ENCODE data around the gene ALOX5.
A peak's percentile ranks its signal among the peaks of the same experiment; 100 is the strongest.
"Not testable (repeated sequence)": the region's sequence is repeated elsewhere in the genome, so short reads cannot be mapped to it uniquely, and the experiment has no call there.

ALOX5 gene

DNA sequence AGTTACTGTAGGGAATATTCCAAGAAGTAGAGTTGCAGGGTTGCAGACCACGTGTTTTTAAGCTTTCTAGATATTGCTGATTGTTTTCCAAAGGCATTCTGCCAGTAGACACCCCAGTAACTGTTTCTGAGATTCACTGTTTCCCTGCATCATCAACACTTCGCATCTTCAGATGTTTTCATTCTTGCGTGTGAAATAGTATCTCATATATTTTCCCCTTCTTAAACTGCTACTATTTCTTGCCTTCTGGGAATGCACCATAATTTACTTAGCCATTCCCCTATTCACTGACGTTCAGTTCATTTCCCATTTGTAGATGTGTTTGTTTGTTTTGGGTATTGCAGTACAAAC is 30.7 kb downstream of the ALOX5 start:
- no peak for DNase-seq (ENCODE audit: low spot score)

DNA sequence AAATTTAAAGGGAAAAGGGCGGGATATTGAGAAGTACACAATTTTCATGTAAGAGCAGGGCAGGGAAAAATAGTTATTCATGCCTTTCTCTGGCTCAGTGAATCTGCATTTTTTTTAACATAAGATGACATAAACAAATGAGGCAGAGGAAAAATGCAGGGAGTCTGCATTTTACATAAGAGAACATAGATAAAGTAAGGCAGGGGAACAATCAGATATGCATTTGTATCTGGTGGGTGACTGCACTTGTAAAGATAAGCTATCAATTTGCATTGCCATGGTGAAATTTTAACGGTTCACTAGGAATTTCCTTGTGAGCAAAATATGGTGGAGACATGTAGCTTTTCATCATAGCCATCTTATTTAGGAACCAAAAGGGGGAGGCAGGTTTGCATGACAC is 33.5 kb downstream of the ALOX5 start:
- DNase-seq (ENCODE audit: low spot score) = no peak

DNA sequence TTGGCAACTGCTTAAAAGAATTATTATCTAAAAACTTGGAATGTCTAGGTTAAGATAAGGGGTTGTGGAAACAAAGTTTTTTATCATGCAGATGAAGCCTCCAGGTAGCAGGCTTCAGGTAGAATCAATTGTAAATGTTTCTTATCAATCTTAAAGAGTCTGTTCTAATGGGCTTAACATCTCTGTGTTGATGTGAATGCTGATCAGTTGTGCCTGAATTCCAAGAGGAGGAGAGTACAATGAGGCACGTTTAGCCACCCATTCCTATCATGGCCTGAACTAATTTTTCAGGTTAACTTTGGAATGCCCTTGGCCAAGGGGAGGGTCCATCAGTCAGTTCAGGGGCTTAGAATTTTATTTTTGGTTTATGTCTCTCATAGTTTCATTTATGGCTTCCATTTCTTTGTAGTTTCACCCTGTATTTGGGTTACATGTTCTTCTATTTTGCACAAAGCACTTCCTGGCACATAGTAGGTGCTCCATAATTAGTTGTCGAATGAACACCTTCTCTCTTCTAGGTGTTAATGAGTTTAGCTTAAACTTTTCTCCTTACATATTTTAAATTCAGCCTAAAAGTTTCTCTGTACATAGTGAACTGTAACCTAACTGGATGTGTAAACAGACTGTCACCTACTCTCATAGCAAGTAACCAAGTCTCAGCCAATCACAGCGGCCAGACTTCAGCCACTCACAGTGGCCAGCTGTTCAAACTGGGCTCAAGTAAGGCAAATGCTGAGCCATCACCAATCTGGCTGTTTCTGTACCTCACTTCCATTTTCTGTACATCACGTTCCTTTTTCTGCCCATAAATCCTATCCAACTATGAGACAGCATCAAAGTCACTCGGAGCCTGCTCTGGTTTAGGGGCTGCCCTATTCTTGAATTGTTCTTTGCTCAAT is 34.7 kb downstream of the ALOX5 start:
- DNase-seq (ENCODE audit: low spot score) = no peak

DNA sequence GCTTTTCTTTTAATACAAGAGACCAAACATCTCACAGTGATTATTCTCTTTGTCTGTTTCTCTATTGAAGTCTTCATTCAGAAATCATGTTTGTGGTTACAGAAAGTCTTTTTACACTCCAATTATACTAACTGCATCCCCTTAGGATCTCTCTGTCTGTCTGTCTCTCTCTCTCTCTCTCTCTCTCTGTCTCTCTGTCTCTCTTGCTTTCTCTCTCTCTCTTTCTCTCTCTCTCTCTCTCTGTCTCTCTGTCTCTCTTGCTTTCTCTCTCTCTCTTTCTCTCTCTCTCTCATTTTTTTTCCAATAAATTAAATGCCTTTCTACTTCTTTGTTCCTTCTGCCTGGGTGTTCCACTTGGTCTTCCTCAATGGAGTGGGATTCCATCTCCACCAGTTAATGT is 35.3 kb downstream of the ALOX5 start:
- DNase-seq (ENCODE audit: low spot score) = not testable (repeated sequence)

DNA sequence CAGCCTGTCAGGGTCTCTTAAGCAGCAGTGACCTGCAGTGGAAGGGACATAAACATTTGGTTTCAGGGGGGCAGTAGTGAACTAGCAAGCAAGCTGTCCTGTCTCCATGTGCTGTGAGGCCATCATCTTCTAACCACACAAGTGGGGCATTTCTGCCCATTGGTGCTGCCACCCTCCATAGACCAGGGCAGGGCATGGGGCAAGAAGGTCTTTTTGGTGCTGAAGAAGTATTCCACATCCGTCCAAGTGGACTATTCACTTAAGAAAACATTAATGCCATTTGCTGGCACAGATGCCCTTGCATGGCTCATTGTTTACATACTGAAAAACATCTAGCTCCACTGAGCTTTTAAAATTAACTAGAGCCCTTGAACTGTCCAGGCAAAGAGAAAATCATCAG is 35.8 kb downstream of the ALOX5 start:
- DNase-seq (ENCODE audit: low spot score) = no peak

DNA sequence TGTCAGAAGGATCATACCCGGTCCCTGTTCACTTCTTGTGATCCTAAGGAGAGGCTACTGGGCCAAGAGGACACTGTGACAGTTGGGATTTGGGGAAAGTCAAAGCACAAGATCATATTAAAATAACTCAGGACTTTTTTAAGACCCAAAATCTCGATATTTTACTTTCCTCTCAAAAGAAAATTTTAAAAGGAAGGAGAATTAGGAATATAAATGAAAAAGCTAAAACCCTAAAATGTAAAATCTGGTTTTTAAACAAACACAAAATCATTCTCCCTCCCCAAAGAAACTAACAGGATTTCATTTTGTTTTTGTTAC is 36.4 kb downstream of the ALOX5 start:
- no peak for DNase-seq (ENCODE audit: low spot score)

DNA sequence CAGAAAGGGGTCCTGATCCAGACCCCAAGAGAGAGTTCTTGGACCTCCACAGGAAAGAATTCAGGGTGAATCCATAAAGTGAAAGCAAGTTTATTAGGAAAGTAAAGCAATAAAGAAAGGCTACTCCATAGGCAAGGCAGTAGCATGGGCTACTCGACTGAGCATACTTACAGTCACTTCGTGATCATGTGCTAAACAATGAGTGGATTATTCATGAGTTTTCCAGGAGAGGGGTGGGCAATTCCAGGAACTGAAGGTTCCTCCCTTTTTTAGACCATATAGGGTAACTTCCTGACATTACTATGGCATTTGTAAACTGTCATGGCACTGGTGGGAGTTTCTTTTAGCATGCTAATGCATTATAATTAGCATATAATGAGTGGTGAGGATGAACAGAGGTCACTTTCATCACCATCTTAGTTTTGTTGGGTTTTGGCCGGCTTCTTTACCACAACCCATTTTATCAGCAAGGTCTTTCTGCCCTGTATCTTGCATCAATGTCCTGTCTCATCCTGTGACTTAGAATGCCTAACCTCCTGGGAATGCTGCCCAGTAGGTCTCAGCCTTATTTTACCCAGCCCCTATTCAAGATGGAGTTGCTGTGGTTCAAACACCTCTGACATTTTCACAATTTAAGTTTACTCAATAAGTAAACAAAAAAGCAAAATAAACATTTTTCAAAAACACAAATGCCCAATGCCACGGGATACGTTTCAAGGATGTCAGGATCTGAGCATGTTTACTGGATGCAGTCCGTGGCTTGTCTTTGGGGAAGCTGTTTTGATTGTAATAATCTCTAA is 37.0 kb downstream of the ALOX5 start:
- DNase-seq (ENCODE audit: low spot score) = no peak

DNA sequence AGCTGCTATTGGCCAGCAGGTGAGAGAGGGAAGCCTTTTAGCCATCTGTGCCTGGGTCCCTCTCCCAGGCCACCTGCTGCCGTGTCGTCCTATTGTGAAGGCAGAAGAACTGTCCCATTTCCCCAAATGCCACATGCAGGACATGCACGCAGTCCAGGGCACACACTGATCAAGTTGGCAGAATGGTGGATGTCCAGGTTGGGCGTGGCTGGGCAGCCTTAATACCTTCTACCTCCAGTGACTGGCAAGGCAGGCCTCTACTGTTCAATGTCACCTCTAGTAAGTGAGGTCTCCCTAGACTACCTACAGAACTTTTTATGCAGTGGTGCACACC is 37.6 kb downstream of the ALOX5 start:
- DNase-seq (ENCODE audit: low spot score) = no peak

DNA sequence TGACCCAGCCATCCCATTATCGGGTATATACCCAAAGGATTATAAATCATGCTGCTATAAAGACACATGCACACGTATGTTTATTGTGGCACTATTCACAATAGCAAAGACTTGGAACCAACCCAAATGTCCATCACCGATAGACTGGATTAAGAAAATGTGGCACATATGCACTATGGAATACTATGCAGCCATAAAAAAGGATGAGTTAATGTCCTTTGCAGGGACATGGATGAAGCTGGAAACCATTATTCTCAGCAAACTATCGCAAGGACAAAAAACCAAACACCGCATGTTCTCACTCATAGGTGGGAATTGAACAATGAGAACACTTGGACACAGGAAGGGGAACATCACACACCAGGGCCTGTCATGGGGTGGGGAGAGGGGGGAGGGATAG is 41.0 kb downstream of the ALOX5 start:
- not testable (repeated sequence) for DNase-seq (ENCODE audit: low spot score)

DNA sequence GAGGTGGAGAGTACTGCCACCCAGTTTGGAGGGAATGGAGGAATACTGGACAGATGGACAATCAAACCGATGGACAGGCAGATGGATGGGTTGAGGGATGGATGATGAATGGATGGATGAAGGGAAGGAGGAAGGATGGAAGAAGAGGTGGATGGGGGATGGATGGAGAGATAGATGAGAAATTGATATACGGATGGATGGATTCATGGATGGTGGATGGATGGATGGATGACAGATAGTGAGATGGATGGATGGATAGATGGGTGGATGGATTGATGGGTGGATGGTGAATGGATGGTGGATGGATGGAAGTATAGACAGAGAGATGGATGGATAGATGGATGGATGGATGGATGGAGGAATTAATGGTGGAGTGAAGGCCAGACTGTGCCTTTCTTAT is 42.6 kb downstream of the ALOX5 start:
- DNase-seq (ENCODE audit: low spot score) = no peak

DNA sequence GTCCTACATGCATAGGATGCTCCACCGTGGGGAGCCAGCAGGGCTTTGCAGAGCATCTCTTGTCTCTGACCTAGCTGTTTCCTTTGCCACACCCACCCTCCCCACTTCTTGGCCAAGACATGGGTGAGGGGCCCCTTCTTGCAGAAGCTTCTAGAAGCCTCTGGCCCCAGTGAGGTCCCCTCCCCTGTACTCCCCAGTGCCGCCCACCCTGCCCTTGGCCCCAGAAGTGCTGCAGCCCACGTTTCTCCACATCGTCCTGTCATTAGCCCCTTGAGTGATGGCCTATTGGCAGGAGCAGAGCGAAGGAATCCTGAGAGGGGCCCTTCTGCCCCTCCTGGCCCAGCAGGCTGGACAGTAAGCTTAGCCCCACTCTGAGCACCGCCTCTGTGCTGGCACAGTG is 43.7 kb downstream of the ALOX5 start:
- no peak for DNase-seq (ENCODE audit: low spot score)

DNA sequence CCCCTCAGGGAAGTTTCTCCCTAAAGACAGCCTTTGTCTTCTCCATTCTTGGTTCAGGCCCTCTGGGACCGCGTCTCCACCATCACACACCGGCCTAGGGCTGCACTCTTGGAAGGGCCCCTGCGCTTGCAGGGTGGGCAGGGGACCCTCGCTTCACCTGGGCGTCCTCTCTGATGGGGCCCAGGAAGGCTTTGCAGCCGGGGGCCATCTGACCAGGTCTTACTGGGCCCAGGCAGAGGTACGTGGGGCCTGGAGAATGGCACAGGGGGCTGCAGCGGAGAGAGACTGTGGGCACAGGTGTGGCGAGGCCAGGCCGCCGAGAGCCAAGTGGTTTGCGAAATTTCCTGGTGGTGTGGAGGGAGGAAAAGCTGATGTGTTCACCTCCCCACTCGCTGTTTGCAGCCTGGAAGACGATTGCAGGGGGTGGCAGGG is 44.4 kb downstream of the ALOX5 start:
- peak; percentile 44 for DNase-seq (ENCODE audit: low spot score)

DNA sequence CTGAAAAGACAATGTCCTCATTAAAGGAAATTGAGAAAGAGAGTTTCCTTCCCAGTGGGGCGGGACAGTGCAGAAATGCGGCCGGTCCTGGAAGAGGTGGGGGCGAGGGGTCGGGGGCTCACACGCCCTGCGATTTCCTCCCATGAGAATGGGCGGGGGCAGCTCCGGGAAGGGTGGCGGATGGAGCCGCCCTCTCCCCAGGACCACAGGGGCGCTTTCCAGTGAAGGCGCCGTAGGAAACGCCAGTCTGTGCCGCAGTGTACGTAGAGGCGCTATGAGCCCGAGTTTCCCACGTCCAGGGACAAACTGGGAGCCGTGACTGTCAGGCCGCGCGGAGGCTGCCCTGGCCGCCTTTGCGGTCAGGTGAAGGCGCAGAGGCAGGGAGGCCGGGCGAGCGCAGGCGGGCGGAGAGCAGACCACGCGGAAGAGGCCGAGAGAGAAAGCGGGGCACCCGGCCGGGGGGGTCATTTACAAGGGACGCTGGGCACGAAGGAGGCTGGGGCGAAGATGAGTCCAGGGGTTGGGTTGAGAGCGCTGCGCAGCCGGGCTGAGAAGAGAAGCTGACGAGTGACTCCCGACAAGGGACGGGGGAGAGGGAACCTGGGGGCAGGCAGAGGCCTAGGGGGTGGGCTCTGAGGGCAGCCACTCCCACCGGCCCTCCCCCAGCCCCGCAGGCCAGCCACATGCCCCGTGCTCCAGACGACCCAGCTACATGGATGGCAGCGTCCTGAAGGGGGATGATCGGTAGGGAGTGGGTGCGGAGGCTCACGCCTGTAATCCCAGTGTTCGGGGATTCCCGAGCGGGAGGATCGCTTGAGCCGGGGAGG is 45.0 kb downstream of the ALOX5 start:
- peak; percentile 84 for DNase-seq (ENCODE audit: low spot score)

DNA sequence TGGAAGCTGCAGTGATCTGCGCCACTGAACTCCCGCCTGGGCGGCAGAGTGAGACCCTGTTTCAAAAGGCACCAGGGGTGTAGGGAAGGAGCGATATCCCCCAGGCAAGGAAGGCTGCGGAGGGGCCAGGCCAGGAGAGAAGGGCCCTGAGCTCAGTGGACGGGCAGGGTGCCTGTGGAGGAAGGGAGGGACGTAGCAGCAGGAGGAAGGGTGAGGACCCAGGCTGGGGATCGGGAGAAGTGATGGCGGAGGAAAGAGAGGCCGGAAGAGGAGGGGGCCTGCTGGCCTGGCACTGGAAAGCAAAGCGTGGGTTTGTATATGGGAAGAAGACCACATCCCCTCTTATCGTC is 45.6 kb downstream of the ALOX5 start:
- no peak for DNase-seq (ENCODE audit: low spot score)

DNA sequence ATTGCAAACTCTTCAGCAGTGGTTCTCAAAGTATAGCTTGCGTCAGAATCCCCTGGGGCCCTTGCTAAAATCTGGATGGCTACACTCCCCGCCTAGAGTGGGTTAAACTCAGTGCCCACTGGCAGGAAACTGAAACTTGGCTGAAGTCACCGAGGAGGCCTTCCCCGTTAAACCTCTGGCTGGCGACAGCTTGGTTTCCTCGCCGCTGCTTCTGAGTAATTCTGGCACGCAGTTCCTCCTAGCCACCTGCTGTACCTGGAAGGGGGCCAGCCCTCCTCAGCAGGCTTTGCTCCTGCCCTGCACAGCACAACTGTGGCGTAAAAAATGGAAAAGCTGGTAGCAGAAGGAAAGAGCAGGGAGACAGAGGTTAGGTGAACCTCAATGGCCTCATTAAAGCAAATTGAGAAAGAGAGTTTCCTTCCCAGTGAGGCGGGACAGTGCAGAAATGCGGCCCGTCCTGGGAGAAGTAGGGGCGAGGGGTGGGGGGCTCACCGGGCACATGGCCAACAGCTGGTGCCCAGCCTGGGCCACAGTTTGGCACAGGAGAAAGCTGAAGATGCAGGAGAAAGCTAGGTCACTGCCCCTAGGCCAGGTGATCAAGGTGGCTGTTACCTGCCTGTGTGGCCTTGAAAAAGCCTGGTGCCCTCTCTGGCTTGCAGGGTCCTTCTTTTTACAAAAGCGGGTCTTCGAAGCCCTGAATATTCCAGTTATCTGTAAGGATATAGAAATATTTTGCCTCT is 46.6 kb downstream of the ALOX5 start:
- DNase-seq (ENCODE audit: low spot score) = peak; percentile 82

DNA sequence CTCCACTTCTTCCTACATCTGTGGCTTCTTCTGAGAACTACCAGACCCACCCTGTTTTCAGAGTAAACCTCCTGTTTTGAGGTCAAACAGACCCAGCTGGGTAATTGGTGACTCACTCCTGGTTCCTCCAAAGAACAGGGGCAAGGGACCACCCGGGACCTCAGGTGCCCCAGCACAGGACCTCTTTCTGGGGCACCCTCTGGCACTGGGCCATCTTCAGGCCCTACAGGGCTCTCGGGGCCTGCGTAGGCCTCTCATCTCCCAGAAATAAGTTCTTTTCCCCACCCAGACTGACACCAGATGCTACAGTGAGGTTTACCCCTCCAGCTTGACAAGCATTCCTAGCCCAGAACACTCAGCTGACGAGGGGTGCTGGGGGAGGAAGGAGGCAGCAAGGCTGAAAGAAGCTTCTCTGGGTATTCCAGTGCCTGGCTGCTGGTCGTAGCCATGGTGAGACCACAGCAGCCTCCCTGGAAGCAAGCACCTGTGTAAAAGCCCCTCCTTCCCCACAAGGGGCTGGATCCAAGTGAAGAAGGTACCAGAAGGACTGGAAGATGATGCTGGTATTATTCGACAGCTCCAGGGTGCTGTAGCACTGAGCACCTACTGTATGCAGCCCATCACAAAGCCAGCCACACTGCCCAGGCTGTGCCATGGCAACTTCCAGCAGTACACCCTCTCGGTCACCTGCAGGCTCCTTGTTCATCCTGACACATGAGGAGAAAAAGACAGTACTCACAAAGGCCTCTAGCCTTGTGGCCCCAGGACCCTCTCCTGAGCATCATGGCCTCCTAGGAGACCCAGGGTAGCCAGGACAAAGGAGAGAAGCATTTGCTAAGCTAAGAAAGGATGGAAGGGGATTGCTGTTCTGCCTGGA is 47.4 kb downstream of the ALOX5 start:
- DNase-seq (ENCODE audit: low spot score) = peak; percentile 57

DNA sequence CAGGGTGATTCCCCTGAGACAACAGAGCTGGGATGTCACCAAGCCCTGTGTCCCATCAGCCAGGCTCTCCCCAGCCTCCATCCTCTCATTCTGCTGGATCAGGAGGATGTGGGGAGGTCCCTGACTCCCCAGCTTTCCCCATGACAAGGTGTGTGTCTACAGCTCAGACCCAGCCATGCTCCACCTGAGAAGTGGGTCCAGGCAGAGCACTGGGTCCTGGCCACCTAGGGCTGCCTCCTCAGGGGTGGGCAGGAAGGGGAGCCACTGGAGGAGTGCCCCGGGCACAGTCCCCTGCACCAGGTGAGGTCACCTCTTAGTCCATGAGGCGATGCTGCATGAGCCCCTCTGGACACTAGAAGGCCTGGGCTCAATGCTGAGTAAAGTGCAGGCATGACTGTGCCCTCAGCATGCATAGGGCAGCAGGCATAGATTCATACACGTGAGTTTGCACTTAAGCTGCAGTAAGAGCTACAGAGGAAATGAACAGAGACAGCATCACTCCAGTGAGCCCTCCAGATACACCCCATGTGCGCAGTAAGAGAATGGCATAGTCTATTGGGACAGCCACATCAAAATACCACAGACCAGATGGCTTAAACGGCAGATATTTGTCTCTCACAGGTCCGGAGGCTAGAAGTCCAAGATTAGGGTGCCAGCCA is 48.3 kb downstream of the ALOX5 start:
- DNase-seq (ENCODE audit: low spot score) = no peak

DNA sequence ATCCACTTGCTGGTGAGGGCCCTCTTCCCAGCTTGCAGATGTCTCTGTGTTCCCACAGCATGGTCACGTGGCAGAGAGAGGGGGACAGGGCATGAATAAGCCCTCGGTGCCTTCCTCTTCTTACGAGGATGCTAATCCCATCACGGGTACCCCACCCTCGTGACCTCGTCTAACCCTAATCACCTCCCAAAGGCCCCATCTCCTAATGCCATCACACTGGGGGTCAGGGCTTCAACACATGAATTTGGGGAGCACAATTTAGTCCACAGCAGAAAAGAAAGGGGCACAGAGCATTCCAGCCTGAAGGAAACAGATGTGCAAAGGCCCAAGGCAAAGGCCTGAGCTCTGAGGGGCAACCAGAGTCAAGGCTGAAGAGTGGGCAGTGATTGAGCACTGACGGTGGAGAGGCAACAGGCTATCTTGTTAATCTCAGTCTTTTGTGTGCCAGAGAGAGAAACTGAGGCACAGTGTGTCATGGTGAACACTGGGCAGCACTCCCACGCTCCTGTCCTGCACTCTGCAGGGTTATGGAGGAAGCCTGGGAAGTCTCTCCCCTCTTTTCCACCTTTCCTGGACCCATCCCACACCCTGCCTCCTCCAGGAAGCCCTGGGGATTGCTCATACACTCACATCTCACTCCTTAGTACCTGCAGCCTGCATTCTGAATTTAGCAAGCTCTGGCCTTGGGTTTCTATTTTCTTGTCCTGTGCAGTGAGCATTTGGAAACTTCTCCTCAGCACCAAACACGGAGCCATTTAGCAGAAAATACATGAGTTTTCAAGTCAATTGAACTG is 49.0 kb downstream of the ALOX5 start:
- no peak for DNase-seq (ENCODE audit: low spot score)

DNA sequence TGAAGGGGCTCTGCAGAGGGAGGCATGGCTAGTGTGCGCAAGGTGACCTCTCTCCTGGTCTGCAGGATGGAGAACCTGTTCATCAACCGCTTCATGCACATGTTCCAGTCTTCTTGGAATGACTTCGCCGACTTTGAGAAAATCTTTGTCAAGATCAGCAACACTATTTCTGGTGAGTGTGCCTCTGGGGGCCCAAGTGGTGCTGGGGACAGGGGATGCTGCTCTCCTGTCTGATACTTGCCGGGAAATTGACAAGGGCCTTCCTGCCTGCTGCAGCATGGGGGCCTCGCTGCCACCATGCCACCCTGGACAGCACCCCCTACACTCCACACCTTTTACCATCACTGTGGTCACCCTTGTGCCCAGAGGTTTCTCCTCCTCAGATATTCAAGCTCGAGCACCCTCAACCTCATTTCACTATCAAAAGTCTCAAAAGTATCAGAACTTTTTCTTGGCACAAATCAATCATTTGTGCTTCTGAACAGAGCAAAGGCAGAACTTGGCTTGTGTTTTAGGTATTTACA is 50.0 kb downstream of the ALOX5 start:
- DNase-seq (ENCODE audit: low spot score) = no peak
